ENCODE results near the gene TXNRD3. TPM values are rescaled to one million over a fixed set of nuclear protein-coding genes. Genes with fewer than 3 reads are reported as not detected.

The TXNRD3 gene
- total and polyA plus RNA-seq, 2 experiments from 2014 or later: 10.4 to 13.1 TPM

DNA sequence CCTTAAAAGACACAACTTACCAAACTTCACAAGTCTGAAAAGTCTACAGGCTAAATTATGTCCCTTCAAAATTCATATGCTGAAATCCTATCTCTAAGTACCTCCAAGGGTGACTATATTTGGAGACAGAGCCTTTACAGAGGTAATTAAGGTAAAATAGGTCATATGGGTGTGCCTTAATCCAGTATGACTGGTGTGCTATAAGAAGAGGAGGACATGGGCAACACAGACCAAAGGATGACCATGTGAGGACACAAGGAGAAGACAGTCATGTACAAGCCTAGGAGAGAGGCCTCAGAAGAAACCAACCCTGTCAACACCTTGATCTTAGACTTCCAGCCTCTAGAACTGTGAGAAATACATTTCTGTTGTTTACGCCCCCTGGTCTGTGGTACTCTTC is 32.2 kb downstream of the TXNRD3 start:
- no peaks in the 10 kb centered on the region for H3K27me3 ChIP-seq
- no peaks in the 10 kb centered on the region for H3K36me3 ChIP-seq (replicated peaks; ENCODE audit: insufficient read depth, low read depth)
- no peak for DNase-seq (ENCODE audit: low spot score)
- no peak overlapping the region for H3K4me3 ChIP-seq
- H4K20me1 ChIP-seq (ENCODE audit: insufficient read depth, poor library complexity, severe bottlenecking): no peaks in the 10 kb centered on the region
- no peaks in the 10 kb centered on the region for H3K9me3 ChIP-seq (ENCODE audit: low read depth)
- no peak overlapping the region for H3K4me2 ChIP-seq
- no peak overlapping the region for H2AFZ ChIP-seq
- TF ChIP-seq EZH2 (IDR thresholded peaks at IDR 0.05; ENCODE audit: borderline replicate concordance): no peak
- TF ChIP-seq CTCF (IDR thresholded peaks at IDR 0.05; ENCODE audit: poor library complexity): no peak
- no peak for TF ChIP-seq EZH2phosphoT487 (IDR thresholded peaks at IDR 0.05; ENCODE audit: low read depth, severe bottlenecking, unreplicated experiment)
- no peak overlapping the region for H3K27ac ChIP-seq
- no peaks in the 10 kb centered on the region for H3K4me1 ChIP-seq (ENCODE audit: insufficient read depth)
- H3K79me2 ChIP-seq: no peaks in the 10 kb centered on the region
- no peaks in the 10 kb centered on the region for H3K9me2 ChIP-seq (replicated peaks; ENCODE audit: insufficient read depth)
- 94% methylated on average over 1 of the region's 1 CpG for WGBS (ENCODE audit: low lambda C conversion rate, missing lambda C conversion rate)

GRCh38 chr3:126621627-126622345 is 33.1 kb downstream of the TXNRD3 start:
- TF ChIP-seq EZH2 (IDR thresholded peaks at IDR 0.05; ENCODE audit: borderline replicate concordance) (no peak), EZH2phosphoT487 (IDR thresholded peaks at IDR 0.05; ENCODE audit: low read depth, severe bottlenecking, unreplicated experiment) (no peak)
- no peaks in the 10 kb centered on the region for H3K79me2 ChIP-seq
- H3K4me1 ChIP-seq (ENCODE audit: insufficient read depth): no peaks in the 10 kb centered on the region
- no peak overlapping the region for H2AFZ ChIP-seq
- no peak overlapping the region for H3K4me3 ChIP-seq
- WGBS (ENCODE audit: low lambda C conversion rate, missing lambda C conversion rate): 75% methylated on average over 2 of the region's 2 CpGs
- no peaks in the 10 kb centered on the region for H3K9me3 ChIP-seq (ENCODE audit: low read depth)
- H3K27me3 ChIP-seq: no peaks in the 10 kb centered on the region
- no peak overlapping the region for H3K4me2 ChIP-seq
- no peaks in the 10 kb centered on the region for H4K20me1 ChIP-seq (ENCODE audit: insufficient read depth, poor library complexity, severe bottlenecking)
- H3K36me3 ChIP-seq (replicated peaks; ENCODE audit: insufficient read depth, low read depth): no peaks in the 10 kb centered on the region
- H3K27ac ChIP-seq: no peak overlapping the region
- no peaks in the 10 kb centered on the region for H3K9me2 ChIP-seq (replicated peaks; ENCODE audit: insufficient read depth)
- no peak for DNase-seq (ENCODE audit: low spot score)

- H3K27ac ChIP-seq: no peak overlapping the region
- DNase-seq (ENCODE audit: low spot score): no peak
- TF ChIP-seq EZH2phosphoT487 (IDR thresholded peaks at IDR 0.05; ENCODE audit: low read depth, severe bottlenecking, unreplicated experiment) (no peak), EZH2 (IDR thresholded peaks at IDR 0.05; ENCODE audit: borderline replicate concordance) (no peak), CTCF (IDR thresholded peaks at IDR 0.05; ENCODE audit: poor library complexity) (no peak)
- no peaks in the 10 kb centered on the region for H4K20me1 ChIP-seq (ENCODE audit: insufficient read depth, poor library complexity, severe bottlenecking)
- no peaks in the 10 kb centered on the region for H3K79me2 ChIP-seq
- no peaks in the 10 kb centered on the region for H3K36me3 ChIP-seq (replicated peaks; ENCODE audit: insufficient read depth, low read depth)
- no peak overlapping the region for H3K4me2 ChIP-seq
- H3K4me3 ChIP-seq: no peak overlapping the region
- H3K9me2 ChIP-seq (replicated peaks; ENCODE audit: insufficient read depth): no peaks in the 10 kb centered on the region
- H2AFZ ChIP-seq: no peak overlapping the region
- WGBS (ENCODE audit: low lambda C conversion rate, missing lambda C conversion rate): 95% methylated on average over 1 of the region's 1 CpG
- no peaks in the 10 kb centered on the region for H3K4me1 ChIP-seq (ENCODE audit: insufficient read depth)
- no peaks in the 10 kb centered on the region for H3K27me3 ChIP-seq
- H3K9me3 ChIP-seq (ENCODE audit: low read depth): no peaks in the 10 kb centered on the region
These were observed 33.8 kb downstream of the TXNRD3 start for GRCh38 chr3:126621171-126621570.

GRCh38 chr3:126620738-126621137 is 34.2 kb downstream of the TXNRD3 start:
- Histone ChIP-seq H3K27me3 (no peaks in the 10 kb centered on the region), H3K79me2 (no peaks in the 10 kb centered on the region), H3K4me1 (ENCODE audit: insufficient read depth) (no peaks in the 10 kb centered on the region), H3K9me3 (ENCODE audit: low read depth) (no peaks in the 10 kb centered on the region), H3K36me3 (replicated peaks; ENCODE audit: insufficient read depth, low read depth) (no peaks in the 10 kb centered on the region), H2AFZ (no peak overlapping the region), H3K4me2 (no peak overlapping the region), H3K9me2 (replicated peaks; ENCODE audit: insufficient read depth) (no peaks in the 10 kb centered on the region), H3K27ac (no peak overlapping the region), H3K4me3 (no peak overlapping the region), H4K20me1 (ENCODE audit: insufficient read depth, poor library complexity, severe bottlenecking) (no peaks in the 10 kb centered on the region)
- TF ChIP-seq EZH2phosphoT487 (IDR thresholded peaks at IDR 0.05; ENCODE audit: low read depth, severe bottlenecking, unreplicated experiment): no peak
- DNase-seq (ENCODE audit: low spot score): no peak
- WGBS (ENCODE audit: low lambda C conversion rate, missing lambda C conversion rate): 94% methylated on average over 7 of the region's 7 CpGs

Measured in hepatocyte (in vitro differentiated cells).